Inflammatory macrophage treated with lipopolysaccharide for 4 hours (primary cell): ENCODE data around the gene BBLN.

Source experiments
- DNase-seq: peaks from one replicate; pipeline ENCODE4 v3.0.0-alpha.2; 2020

Gene BBLN

GRCh38 chr9:128145951-128146351 lies 14.1 kb upstream of the BBLN start:
- no peak for DNase-seq

DNA sequence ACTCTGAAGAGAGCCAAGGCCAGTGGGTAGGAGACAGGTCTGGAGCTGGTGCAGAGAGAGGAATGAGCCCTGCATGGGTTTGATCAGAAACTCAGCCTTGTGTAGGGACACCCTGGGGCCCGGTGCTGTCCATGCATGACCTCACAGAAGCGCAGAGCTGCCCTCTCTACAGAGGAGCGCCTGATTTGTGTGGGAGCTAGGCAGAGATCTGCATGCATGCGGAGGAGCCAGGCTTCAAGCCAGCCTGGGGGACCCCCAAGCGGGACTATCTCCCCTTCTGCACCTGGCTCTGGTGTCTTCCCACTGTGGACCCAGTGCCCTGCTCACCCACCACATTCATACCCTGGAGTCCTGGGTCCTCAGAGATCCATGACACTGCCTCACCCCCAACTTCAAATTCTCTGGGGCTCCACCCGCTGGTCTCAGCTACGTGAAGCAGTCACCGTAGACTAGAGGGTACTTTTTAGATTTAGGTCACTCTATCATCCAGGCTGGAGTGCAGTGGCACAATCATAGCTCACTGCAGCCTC lies 13.4 kb upstream of the BBLN start:
- no peak for DNase-seq

DNA sequence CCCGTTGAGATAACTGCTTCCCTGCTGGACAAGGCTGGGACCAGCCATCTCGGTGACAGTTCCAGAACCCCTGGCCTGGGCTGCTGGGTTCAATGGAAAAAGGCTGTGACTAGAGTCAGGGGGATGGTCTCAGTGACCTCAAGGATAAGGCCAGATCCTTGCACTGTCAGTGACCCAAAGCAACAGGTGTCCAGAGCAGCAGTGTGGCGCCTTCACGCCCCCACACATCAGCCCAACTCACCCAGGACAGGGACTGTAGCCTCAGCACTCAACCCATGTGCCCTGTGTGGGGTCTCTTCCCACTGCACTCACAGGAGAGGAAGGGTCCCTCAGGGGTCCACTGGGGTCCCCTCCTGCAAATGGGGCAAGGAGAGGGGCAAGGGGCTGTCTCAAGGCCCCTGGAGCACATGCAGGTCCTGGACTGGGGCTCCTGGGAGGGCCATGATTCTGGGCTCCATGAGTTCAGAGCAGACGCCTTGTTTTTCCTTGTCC lies 11.5 kb upstream of the BBLN start:
- no peak for DNase-seq

- DNase-seq, result no peak
Observed at GRCh38 chr9:128149001-128149701, 10.9 kb upstream of the BBLN start, which contains the start of gene LCN2. Gene LCN2 (plus strand): TSS chr9:128149453. CDS start chr9:128149526, 73 bp downstream.

- DNase-seq, result no peak
Observed at GRCh38 chr9:128149951-128150593, 10.0 kb upstream of the BBLN start.

DNA sequence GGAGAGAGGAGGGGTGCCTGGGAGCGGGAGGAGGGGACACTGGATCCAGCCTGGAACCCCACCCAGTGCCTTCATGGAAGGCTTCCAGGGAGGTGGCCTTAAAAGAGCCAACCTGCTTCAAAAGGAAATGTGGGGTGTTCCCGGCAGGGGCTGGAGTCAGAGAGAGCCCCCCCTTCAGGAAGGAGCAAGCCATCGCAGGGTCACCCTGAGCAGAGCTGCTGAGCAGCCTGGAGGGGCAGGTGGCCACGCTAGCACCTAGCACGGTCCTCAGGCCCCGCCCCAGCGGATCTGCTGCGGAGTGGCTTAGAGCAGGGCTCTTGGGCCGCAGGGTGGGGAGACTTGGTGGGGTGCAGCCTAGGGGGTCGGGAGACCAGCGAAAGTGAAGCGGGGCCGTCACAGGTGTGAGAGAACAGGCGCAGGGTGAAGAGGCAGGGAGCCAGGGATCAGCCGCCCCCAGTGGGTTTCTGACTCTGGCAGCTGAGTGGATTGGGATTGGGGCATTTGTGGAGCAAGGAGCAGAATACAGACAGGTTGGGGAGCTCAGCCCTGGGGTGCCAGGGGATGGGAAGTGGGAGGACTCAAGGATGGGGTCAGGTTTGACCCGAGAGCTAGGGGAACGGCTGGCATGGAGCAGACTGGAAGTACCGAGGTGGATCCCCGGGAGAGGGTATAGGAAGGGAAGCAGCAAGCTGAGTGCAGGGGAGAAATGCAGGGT lies 9.3 kb upstream of the BBLN start:
- DNase-seq, result peak; percentile 6

DNA sequence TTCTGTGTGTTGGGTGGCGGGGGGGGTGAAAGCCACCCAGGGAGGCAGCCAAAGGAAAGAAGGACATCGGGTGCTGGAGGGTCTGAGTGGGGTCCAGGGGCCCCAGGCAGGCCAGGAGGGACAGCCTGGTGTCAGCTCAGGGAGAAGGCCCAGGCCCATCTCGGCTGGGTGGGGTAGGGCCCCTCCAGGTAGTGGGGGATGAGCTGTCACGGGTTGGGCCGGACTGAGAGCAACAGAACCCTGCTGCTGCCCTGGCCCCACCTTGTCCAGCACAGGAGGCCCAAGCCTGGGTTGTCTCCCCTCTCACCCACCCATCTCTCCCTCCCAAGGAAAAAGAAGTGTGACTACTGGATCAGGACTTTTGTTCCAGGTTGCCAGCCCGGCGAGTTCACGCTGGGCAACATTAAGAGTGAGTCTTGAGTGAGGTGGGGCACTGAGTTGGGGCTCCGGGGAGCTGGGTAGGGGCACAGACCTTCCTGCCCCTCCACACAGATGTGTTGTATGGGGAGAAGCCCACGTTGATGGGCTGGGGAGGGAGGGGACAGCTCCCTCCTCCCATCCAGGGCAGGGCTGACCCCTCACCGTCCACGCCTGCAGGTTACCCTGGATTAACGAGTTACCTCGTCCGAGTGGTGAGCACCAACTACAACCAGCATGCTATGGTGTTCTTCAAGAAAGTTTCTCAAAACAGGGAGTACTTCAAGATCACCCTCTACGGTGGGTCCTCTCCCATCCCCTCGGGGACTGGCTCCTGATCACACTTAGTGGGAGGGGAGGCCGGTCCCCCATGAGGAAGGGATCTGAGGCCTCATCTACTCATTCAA lies 8.5 kb upstream of the BBLN start:
- DNase-seq, result no peak

GRCh38 chr9:128152133-128153059 lies 7.7 kb upstream of the BBLN start:
- no peak for DNase-seq

DNA sequence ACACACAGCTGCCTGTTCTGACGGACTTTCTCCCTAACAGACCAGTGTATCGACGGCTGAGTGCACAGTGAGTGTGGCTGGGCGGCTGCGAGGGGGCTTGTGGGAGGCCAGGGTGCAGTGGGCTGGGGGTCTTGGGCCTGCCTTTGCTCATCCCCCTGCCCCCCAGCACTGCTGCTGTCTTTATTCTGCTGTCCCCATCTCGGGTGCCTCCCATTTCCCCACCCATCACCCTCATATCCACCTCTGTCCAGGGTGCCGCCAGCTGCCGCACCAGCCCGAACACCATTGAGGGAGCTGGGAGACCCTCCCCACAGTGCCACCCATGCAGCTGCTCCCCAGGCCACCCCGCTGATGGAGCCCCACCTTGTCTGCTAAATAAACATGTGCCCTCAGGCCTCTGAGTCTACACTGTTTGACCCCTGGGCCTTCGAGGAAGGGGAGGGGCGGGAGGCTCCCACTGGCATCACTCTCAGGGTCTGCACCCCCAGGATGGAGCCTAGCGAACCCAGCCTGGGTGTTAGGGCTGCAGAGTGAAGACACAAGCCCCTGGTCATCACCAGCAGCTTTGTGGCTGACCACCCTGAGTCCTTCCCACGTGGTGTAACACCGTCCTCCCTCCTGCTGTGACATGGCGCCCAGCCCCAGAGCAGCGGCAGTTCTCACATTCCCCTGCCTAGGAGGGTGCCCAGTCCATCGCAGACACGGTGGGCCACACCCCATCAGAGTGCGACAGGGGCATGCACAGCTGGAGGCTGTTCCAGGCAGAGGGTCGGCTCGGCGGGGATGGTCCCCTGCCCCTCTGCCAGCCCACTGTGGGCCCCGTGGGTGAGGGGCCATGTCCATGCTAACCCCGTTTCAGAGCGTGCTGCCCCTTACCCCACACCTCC lies 6.8 kb upstream of the BBLN start:
- DNase-seq, result no peak

GRCh38 chr9:128153947-128154695 lies 5.9 kb upstream of the BBLN start:
- no peak for DNase-seq

- DNase-seq, result no peak
Observed at GRCh38 chr9:128155736-128156500, 4.1 kb upstream of the BBLN start.

DNA sequence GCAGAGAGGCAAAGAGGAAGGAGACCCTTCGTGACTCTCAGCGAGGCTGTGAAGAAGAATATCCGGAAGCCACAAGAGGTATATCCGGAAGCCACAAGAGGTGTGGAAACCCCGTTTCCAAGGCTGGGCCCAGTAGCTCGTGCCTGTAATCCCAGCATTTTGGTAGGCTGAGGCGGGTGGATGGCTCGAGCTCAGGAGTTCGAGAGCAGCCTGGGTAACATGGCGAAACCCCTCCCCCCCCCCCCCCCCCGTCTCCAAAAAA lies 612 bp upstream of the BBLN start:
- DNase-seq, result peak; percentile 50

DNA sequence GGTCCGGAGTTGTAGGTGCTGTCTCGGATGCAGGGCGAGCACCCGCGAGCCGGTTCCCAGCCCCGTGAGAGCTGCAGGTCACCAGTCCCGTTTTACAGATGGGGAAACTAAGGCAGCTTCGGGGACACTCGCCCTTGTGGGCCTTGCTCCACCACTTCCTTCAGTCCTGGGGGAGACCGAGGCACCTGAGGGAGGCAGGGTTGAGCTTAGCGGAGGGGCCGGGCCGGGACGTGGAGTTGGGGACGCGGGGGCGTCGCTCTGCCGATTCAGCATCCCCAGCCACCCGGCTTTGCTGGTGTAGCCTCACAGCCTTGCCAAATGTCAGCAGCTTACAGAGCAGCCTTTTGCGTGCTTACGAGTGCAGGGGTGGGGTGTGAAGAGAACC lies 530 bp downstream of the BBLN start:
- DNase-seq, result peak; percentile 39

- DNase-seq, result no peak
Observed at GRCh38 chr9:128161215-128161902, 1.3 kb downstream of the BBLN start.

GRCh38 chr9:128162215-128163026 lies 2.4 kb downstream of the BBLN start:
- DNase-seq, result no peak

- DNase-seq, result no peak
Observed at GRCh38 chr9:128163027-128163515, 3.0 kb downstream of the BBLN start.

DNA sequence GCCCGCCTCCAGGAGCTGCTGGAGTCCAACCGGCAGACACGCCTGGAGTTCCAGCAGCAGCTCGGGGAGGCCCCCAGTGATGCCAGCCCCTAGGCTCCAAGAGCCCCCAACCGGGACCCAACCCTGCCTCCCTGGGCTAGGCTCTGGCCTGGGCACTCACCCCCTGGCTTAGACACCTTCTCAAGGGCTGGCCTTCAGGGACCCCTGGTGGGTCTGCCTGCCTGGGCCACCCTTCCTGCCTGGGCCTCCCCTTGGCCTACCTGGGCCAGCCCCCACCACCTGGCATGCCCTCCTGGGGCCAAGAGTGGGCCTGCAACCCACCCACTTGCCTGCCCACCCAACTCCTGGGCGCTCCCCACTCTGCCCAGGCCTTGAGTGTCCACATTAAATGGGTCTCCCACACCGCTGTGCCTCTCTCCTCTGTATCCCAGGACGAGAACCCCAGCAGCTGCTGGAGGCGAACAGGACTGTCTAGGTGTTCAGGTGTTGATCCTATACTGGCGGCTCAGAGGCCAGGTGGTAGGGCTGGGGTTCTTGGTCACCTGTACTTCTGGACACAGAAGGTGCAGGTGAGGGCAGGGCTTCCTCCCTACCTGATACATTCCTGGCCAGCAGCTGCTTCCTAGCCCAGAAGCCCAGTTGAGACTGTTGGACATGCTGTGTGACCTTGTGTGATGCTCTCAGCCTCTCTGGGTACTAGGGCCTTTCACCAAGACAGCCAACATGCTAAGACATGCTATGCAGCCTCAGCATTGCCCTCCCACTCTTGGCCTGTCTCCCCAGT lies 3.6 kb downstream of the BBLN start:
- DNase-seq, result no peak
